ENCODE results near the gene ALPG. TPM values are rescaled to one million over a fixed set of nuclear protein-coding genes. Genes with fewer than 3 reads are reported as not detected.
"Not testable (repeated sequence)": the region's sequence is repeated elsewhere in the genome, so short reads cannot be mapped to it uniquely, and the experiment has no call there.

Gene ALPG
- total RNA-seq, 1 experiment from 2014 or later, result 1.2 TPM

DNA sequence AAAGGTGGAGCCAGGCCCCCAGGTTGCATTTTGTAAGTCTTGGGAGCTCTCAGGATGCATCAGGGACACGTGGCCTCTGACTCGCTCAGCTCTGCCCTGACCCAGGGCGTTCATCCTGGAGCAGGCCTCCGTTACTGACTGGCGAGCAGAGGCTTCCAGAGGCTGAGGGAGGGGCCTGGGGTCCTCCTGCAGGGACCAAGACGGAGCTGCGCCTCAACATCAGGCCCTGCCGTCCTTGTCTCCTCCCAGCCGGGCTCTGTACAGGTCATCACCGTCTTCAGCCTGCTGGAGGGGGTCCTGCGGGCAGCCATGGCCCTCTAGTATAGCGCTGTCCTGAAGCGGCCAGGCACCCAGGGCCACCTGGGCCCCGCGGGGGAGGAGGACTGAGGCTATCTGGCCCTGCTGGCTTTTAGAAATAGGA is 38.3 kb upstream of the ALPG start (continued):
- TF ChIP-seq HMGXB4 (CRISPR knock-in tag; IDR thresholded peaks at IDR 0.05) (no peak), FOXK1 (CRISPR knock-in tag; IDR thresholded peaks at IDR 0.05) (no peak), GRHL2 (CRISPR knock-in tag; IDR thresholded peaks at IDR 0.05; ENCODE audit: insufficient replicate concordance, severe bottlenecking) (no peak), SOX15 (CRISPR knock-in tag; IDR thresholded peaks at IDR 0.05) (no peak)
- TF ChIP-seq, protein P1, sequence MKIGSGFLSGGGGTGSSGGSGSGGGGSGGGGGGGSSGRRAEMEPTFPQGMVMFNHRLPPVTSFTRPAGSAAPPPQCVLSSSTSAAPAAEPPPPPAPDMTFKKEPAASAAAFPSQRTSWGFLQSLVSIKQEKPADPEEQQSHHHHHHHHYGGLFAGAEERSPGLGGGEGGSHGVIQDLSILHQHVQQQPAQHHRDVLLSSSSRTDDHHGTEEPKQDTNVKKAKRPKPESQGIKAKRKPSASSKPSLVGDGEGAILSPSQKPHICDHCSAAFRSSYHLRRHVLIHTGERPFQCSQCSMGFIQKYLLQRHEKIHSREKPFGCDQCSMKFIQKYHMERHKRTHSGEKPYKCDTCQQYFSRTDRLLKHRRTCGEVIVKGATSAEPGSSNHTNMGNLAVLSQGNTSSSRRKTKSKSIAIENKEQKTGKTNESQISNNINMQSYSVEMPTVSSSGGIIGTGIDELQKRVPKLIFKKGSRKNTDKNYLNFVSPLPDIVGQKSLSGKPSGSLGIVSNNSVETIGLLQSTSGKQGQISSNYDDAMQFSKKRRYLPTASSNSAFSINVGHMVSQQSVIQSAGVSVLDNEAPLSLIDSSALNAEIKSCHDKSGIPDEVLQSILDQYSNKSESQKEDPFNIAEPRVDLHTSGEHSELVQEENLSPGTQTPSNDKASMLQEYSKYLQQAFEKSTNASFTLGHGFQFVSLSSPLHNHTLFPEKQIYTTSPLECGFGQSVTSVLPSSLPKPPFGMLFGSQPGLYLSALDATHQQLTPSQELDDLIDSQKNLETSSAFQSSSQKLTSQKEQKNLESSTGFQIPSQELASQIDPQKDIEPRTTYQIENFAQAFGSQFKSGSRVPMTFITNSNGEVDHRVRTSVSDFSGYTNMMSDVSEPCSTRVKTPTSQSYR (CRISPR knock-in tag; IDR thresholded peaks at IDR 0.05), result no peak

DNA sequence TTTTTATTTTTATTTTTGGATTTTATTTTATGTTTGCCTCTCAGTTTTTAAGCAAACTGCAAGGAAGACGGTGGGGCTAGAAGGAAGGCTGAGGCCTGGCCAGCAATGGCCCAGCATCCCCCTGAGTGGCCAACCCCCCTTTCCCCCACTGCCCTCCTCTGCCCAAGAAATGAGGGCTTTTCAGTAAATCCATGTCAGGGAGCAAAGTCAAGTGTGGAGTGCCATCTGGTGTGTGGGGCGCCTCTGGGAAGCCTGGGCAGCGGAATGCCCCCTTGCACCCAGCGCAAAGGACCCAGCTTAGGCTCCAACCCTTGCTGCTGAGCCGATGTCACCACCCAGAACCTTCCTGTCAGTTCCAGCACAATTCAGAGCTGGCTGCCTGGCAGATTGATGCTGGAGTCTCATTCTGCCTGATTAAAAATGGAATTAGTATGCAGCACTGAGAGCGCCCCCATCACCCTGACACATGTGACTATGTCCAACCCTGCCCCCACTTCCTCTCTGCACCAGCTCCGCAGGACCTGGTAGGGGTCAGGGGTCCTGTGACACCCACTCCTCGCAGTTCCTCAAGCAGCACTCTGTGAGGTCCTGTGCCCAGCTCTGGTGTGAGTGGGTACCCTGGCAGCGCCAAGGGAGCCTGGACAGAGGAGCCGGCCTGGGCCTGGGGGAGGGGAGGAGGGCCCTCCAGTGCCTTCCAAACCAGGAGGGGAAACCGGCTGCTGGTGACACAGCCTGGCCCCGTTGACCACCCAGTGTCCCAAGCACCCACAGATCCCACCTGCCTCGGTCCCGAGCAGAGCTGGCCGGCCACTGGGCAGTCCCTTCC is 37.3 kb upstream of the ALPG start:
- no peak for ATAC-seq
- no peaks in the 10 kb centered on the region for H3K36me3 Mint-ChIP-seq
- H3K9me3 Mint-ChIP-seq, result no peaks in the 10 kb centered on the region
- no peak overlapping the region for H3K27ac Mint-ChIP-seq
- CTCF ChIA-PET, result interaction anchor here (1.6 to 6.4 kb wide), 4 partner anchors 17 to 153 kb away, joined by 3 to 75 read pairs (median 38); no protein-coding TSS in a partner anchor
- no peak for TF ChIP-seq HMGA2 (CRISPR knock-in tag; IDR thresholded peaks at IDR 0.05)
- H3K4me3 Mint-ChIP-seq, result no peak overlapping the region
- DNase-seq (ENCODE audit: low spot score), result peak; percentile 6
- peaks cover 14% of the 10 kb centered on the region for H3K4me1 Mint-ChIP-seq
- POLR2A ChIA-PET, result no interaction called here
- H3K27me3 Mint-ChIP-seq (ENCODE audit: low read depth), result peaks cover 3% of the 10 kb centered on the region; the same call in 1 of the 2 replicates

DNA sequence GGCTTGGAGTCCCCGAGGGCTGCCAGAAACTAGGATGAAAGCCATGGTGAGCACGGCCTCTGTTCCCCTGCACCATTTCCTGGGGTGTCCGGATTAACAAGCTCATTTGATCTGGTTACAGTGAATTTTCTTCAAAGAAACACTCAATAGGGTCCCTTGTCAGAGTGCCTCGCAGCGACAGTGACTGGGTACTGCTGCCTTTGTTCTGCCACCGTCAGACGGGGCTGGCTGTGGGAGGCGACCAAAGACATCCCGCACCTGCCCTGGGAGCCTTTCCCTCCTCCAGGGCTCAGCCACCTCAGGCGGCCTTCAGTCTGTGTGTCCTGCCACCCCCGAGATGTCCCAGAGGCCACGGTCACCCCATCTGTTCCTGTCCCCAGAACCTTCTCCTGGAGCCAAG is 36.6 kb upstream of the ALPG start:
- H3K36me3 Mint-ChIP-seq; H3K27ac Mint-ChIP-seq; H3K4me3 Mint-ChIP-seq; POLR2A ChIA-PET; CTCF ChIA-PET; H3K27me3 Mint-ChIP-seq (ENCODE audit: low read depth); H3K9me3 Mint-ChIP-seq: not testable (repeated sequence)
- peak; percentile 24 for DNase-seq (ENCODE audit: low spot score)
- ATAC-seq, result peak; percentile 7
- H3K4me1 Mint-ChIP-seq, result peaks cover 21% of the 10 kb centered on the region

DNA sequence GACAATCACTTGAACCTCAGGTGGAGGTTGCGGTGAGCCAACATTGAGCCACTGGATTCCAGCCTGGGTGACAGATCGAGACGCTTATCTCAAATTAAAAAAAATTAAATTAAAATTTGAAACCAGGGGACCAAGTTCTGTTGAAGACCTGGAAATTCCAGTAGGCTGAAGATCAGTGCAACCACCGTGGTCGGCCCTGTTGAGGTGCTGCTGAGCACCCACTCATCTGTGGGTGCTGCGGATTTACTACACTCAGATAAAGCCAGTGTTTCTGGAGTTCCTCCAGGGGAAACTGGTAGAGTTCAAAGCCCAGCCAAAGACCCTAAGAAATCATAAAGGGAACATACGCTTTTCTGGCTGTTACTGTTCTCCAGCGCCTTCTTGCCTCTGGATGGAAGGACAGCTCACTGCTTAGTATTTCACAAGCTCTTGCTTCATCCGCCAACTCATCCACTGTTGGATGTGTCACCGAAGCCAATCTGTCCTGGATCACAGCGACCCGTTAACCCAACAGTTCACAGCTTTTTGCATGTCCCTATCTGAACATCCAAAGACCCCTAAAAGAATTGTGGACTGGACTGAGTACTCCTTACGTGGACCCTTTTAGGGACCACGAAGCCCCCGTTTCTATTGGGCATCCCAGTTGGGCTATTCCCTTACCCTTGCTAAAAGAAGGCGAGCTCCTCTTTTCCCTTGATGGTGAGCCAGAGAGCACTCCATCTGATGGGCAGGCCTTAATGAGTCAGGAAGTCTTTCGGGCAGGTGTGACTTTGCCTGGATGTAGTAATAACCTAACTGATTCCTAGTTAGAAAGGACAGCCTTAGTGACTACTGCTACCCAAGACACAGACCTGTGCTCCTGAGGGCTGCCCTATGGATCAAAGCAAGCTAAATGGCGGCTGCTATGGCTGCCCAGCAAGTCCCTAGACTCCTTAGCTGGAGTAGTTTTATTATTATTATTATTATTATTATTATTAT is 34.1 kb upstream of the ALPG start:
- POLR2A ChIA-PET, result no interaction called here
- CTCF ChIA-PET, result interaction anchor here (0.6 to 1.7 kb wide), 5 partner anchors 17 to 72 kb away, joined by 3 to 7 read pairs (median 5); no protein-coding TSS in a partner anchor
- TF ChIP-seq CREM (CRISPR knock-in tag; IDR thresholded peaks at IDR 0.05) (no peak), IRF1 (CRISPR knock-in tag; IDR thresholded peaks at IDR 0.05) (no peak), FOXP4 (CRISPR knock-in tag; IDR thresholded peaks at IDR 0.05) (no peak), NFYB (CRISPR knock-in tag; conservative IDR thresholded peaks at IDR 0.05; ENCODE audit: low read depth) (no peak), RELA (CRISPR knock-in tag; IDR thresholded peaks at IDR 0.05; ENCODE audit: borderline replicate concordance) (no peak), ZNF263 (CRISPR knock-in tag; IDR thresholded peaks at IDR 0.05; ENCODE audit: low read depth) (no peak), CREB1 (CRISPR knock-in tag; IDR thresholded peaks at IDR 0.05) (no peak), EMX1 (CRISPR knock-in tag; IDR thresholded peaks at IDR 0.05) (no peak)
- TF ChIP-seq, protein P2, sequence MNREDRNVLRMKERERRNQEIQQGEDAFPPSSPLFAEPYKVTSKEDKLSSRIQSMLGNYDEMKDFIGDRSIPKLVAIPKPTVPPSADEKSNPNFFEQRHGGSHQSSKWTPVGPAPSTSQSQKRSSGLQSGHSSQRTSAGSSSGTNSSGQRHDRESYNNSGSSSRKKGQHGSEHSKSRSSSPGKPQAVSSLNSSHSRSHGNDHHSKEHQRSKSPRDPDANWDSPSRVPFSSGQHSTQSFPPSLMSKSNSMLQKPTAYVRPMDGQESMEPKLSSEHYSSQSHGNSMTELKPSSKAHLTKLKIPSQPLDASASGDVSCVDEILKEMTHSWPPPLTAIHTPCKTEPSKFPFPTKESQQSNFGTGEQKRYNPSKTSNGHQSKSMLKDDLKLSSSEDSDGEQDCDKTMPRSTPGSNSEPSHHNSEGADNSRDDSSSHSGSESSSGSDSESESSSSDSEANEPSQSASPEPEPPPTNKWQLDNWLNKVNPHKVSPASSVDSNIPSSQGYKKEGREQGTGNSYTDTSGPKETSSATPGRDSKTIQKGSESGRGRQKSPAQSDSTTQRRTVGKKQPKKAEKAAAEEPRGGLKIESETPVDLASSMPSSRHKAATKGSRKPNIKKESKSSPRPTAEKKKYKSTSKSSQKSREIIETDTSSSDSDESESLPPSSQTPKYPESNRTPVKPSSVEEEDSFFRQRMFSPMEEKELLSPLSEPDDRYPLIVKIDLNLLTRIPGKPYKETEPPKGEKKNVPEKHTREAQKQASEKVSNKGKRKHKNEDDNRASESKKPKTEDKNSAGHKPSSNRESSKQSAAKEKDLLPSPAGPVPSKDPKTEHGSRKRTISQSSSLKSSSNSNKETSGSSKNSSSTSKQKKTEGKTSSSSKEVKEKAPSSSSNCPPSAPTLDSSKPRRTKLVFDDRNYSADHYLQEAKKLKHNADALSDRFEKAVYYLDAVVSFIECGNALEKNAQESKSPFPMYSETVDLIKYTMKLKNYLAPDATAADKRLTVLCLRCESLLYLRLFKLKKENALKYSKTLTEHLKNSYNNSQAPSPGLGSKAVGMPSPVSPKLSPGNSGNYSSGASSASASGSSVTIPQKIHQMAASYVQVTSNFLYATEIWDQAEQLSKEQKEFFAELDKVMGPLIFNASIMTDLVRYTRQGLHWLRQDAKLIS (CRISPR knock-in tag; IDR thresholded peaks at IDR 0.05; ENCODE audit: borderline replicate concordance), result no peak

More for the DNA sequence above, 34.1 kb upstream of the ALPG start:
- Mint-ChIP-seq H3K36me3 (no peaks in the 10 kb centered on the region), H3K4me3 (no peak overlapping the region), H3K27me3 (ENCODE audit: low read depth) (peaks cover 3% of the 10 kb centered on the region; the same call in 1 of the 2 replicates), H3K9me3 (no peaks in the 10 kb centered on the region), H3K4me1 (peaks cover 24% of the 10 kb centered on the region), H3K27ac (no peak overlapping the region)
- ATAC-seq, result no peak
- peak; percentile 3 for DNase-seq (ENCODE audit: low spot score)

Measured in WTC11 (cell line).